ENCODE results near the gene HIF1A.
A peak's percentile ranks its signal among the peaks of the same experiment; 100 is the strongest.
"Not testable (repeated sequence)": the region's sequence is repeated elsewhere in the genome, so short reads cannot be mapped to it uniquely, and the experiment has no call there.

Gene HIF1A

GRCh38 chr14:61751475-61751989 is 56.2 kb downstream of the HIF1A start:
- Histone ChIP-seq H3K4me3 (peak overlapping the region; percentile 51 to 69 (median 62)), H3K4me2 (peak overlapping the region; percentile 73 to 95 (median 90)), H4K20me1 (peaks cover 3 to 64% (median 28%) of the 10 kb centered on the region in 11 experiments; a peak in 18 of 22 replicates), H3K9me3 (replicated peaks in 1 of 11) (no peaks in the 10 kb centered on the region), H3K9ac (peak overlapping the region; percentile 63 to 84 (median 81)), H3K27ac (peak overlapping the region; percentile 67 to 86 (median 82); a peak in 21 of 22 replicates), H3K4me1 (peaks cover 40 to 84% (median 61%) of the 10 kb centered on the region in 10 experiments), H3K36me3 (peaks cover 17 to 40% (median 28%) of the 10 kb centered on the region in 11 experiments; a peak in 21 of 22 replicates), H3K27me3 (no peaks in the 10 kb centered on the region)
- no peak for TF ChIP-seq Cebpa-rat (IDR thresholded peaks at IDR 0.05)

DNA sequence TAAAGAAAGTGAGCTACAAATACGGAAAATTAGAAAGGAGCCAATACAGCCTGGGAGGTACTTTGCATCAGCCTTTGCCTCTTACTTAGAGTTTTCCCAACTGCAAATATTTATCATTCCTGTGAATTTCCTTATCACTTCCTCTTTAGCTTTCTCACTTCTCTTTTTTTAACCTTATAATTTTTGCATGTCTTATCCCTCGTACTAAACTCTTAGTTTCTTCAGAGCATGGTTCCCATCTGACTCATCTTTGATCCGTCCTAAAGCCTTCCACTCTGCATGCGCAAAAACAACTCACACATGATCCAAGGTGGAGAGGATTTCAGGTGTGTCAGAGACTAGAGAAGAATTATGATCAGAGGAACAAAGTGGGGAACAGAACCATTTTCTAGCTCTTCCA is 57.3 kb downstream of the HIF1A start:
- Histone ChIP-seq H3K4me3 (no peak overlapping the region), H4K20me1 (peaks cover 0 to 53% (median 17%) of the 10 kb centered on the region in 11 experiments; a peak in 15 of 22 replicates), H3K27me3 (no peaks in the 10 kb centered on the region), H3K4me1 (peaks cover 39 to 73% (median 53%) of the 10 kb centered on the region in 10 experiments), H3K9me3 (replicated peaks in 1 of 11) (no peaks in the 10 kb centered on the region), H3K27ac (peak overlapping the region in 3 of 11 experiments; percentile 30 to 86 (median 82); a peak in 6 of 22 replicates), H3K36me3 (peaks cover 6 to 29% (median 17%) of the 10 kb centered on the region in 11 experiments; a peak in 21 of 22 replicates), H3K4me2 (peak overlapping the region; percentile 73 to 95 (median 90); a peak in 19 of 22 replicates), H3K9ac (no peak overlapping the region)
- TF ChIP-seq Cebpa-rat (IDR thresholded peaks at IDR 0.05) = no peak

- Histone ChIP-seq H3K27ac (peak overlapping the region in 1 of 11 experiments; percentile 18; a peak in 1 of 22 replicates), H3K36me3 (peaks cover 0 to 19% (median 8%) of the 10 kb centered on the region in 11 experiments; a peak in 15 of 22 replicates), H3K4me1 (peaks cover 39 to 63% (median 45%) of the 10 kb centered on the region in 10 experiments), H3K4me2 (peak overlapping the region in 3 of 11 experiments; percentile 70 to 91 (median 87); a peak in 5 of 22 replicates), H3K9ac (no peak overlapping the region), H3K9me3 (replicated peaks in 1 of 11) (no peaks in the 10 kb centered on the region), H3K4me3 (no peak overlapping the region), H4K20me1 (peaks cover 0 to 43% (median 14%) of the 10 kb centered on the region in 11 experiments; a peak in 14 of 22 replicates), H3K27me3 (no peaks in the 10 kb centered on the region)
- TF ChIP-seq Cebpa-rat (IDR thresholded peaks at IDR 0.05) = no peak
These were observed 58.3 kb downstream of the HIF1A start for GRCh38 chr14:61753631-61754030.

GRCh38 chr14:61754627-61755381 is 59.5 kb downstream of the HIF1A start:
- peaks cover 0 to 31% (median 3%) of the 10 kb centered on the region in 11 experiments; a peak in 11 of 22 replicates for H4K20me1 ChIP-seq
- no peak for TF ChIP-seq Cebpa-rat (IDR thresholded peaks at IDR 0.05)
- no peak overlapping the region for H3K27ac ChIP-seq

DNA sequence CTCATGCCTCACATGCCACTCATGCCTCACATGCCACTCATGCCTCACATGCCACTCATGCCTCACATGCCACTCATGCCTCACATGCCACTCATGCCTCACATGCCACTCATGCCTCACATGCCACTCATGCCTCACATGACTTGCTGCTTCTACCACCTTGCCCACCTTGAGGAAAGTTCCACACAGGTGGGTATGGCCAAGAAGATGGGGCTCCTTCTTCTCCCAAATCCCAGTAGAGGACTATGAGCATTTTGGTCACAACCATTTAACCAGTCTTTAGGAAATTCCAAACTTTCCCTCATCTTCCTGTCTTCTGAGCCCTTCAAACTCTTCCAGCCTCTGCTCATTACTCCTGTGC is 60.0 kb downstream of the HIF1A start:
- not testable (repeated sequence) for H3K27me3 ChIP-seq; H3K4me3 ChIP-seq; H3K27ac ChIP-seq; H3K4me2 ChIP-seq; H3K9ac ChIP-seq; H3K9me3 ChIP-seq (replicated peaks in 1 of 11)
- Histone ChIP-seq H4K20me1 (peaks cover 0 to 25% (median 0%) of the 10 kb centered on the region in 11 experiments; a peak in 5 of 22 replicates), H3K4me1 (peaks cover 25 to 45% (median 28%) of the 10 kb centered on the region in 10 experiments), H3K36me3 (peaks cover 0 to 11% (median 0%) of the 10 kb centered on the region in 11 experiments; a peak in 2 of 22 replicates)

More at GRCh38 chr14:61754627-61755381, 59.5 kb downstream of the HIF1A start:
- H3K36me3 ChIP-seq = peaks cover 0 to 11% (median 0%) of the 10 kb centered on the region in 11 experiments; a peak in 3 of 22 replicates
- no peaks in the 10 kb centered on the region for H3K9me3 ChIP-seq (replicated peaks in 1 of 11)
- H3K4me2 ChIP-seq = no peak overlapping the region
- peaks cover 30 to 51% (median 34%) of the 10 kb centered on the region in 10 experiments for H3K4me1 ChIP-seq
- H3K4me3 ChIP-seq = no peak overlapping the region
- no peaks in the 10 kb centered on the region for H3K27me3 ChIP-seq
- H3K9ac ChIP-seq = no peak overlapping the region

DNA sequence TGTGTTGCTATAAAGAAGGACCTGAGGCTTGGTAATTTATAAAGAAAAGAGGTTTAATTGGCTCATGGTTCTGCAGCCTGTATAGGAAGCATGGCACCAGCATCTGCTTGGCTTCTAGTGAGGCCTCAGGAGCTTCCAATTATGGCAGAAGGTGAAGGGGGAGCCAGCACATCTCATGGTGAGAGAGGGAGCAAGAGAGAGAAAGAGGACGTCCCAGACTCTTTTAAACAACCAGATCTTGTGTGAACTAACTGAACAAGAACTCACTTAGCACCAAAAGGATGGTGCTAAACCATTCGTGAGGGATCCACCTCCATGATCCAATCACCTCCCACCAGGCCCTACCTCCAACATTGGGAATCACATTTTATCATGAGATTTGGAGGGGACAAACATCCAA is 60.8 kb downstream of the HIF1A start:
- H3K4me3 ChIP-seq = no peak overlapping the region
- H3K27me3 ChIP-seq = no peaks in the 10 kb centered on the region
- no peak overlapping the region for H3K9ac ChIP-seq
- no peak for TF ChIP-seq Cebpa-rat (IDR thresholded peaks at IDR 0.05)
- peaks cover 18 to 42% (median 21%) of the 10 kb centered on the region in 10 experiments for H3K4me1 ChIP-seq
- no peak overlapping the region for H3K27ac ChIP-seq
- H3K4me2 ChIP-seq = no peak overlapping the region
- no peaks in the 10 kb centered on the region; a peak in 1 of 22 replicates for H3K9me3 ChIP-seq (replicated peaks in 1 of 11)
- H3K36me3 ChIP-seq = peaks cover 0 to 11% (median 0%) of the 10 kb centered on the region in 11 experiments; a peak in 2 of 22 replicates
- peaks cover 0 to 21% (median 0%) of the 10 kb centered on the region in 11 experiments; a peak in 2 of 22 replicates for H4K20me1 ChIP-seq

GRCh38 chr14:61759878-61760277 is 64.6 kb downstream of the HIF1A start:
- Histone ChIP-seq H3K27me3 (no peaks in the 10 kb centered on the region), H3K4me1 (peaks cover 23 to 33% (median 28%) of the 10 kb centered on the region in 10 experiments), H3K36me3 (0 out of 22 replicates have a peak, but pooled peaks cover 0 to 5% (median 0%) of the 10 kb centered on the region in 11 experiments), H3K9me3 (replicated peaks in 1 of 11) (no peaks in the 10 kb centered on the region; a peak in 1 of 22 replicates), H3K4me3 (no peak overlapping the region), H3K27ac (no peak overlapping the region), H3K9ac (no peak overlapping the region), H3K4me2 (no peak overlapping the region), H4K20me1 (peaks cover 0 to 5% (median 0%) of the 10 kb centered on the region in 11 experiments; a peak in 4 of 22 replicates)
- TF ChIP-seq Cebpa-rat (IDR thresholded peaks at IDR 0.05) = no peak

- Histone ChIP-seq H3K27ac (peak overlapping the region; percentile 71 to 89 (median 80)), H3K9me3 (replicated peaks in 1 of 11) (no peaks in the 10 kb centered on the region; a peak in 1 of 22 replicates), H3K36me3 (peaks cover 0 to 22% (median 8%) of the 10 kb centered on the region in 11 experiments; a peak in 9 of 22 replicates), H3K9ac (peak overlapping the region; percentile 77 to 87 (median 83); a peak in 21 of 22 replicates), H3K4me3 (peak overlapping the region; percentile 71 to 94 (median 82)), H3K27me3 (no peaks in the 10 kb centered on the region), H4K20me1 (peaks cover 0 to 20% (median 0%) of the 10 kb centered on the region in 11 experiments; a peak in 7 of 22 replicates), H3K4me2 (peak overlapping the region; percentile 69 to 94 (median 85)), H3K4me1 (peaks cover 30 to 48% (median 39%) of the 10 kb centered on the region in 10 experiments)
- no peak for TF ChIP-seq Cebpa-rat (IDR thresholded peaks at IDR 0.05)
These were observed 66.2 kb downstream of the HIF1A start for GRCh38 chr14:61761557-61761956.
